ENCODE results near the gene MTCL3.

GRCh38 chr6:127522714-127523113 is 3.6 kb upstream of the MTCL3 start:
- no peak for TF ChIP-seq CTCF (IDR thresholded peaks at IDR 0.05; ENCODE audit: low read depth, low read length, poor library complexity, severe bottlenecking)
- TF ChIP-seq EZH2phosphoT487 (IDR thresholded peaks at IDR 0.05; ENCODE audit: borderline replicate concordance, low read length), result no peak

Measured in DOHH2 (cell line).